ENCODE results near the gene BACE1-AS. TPM values are rescaled to one million over a fixed set of nuclear protein-coding genes. Genes with fewer than 3 reads are reported as not detected.

BACE1-AS gene
- total RNA-seq, 1 experiment from 2014 or later, result 4.7 TPM

- Histone ChIP-seq H3K27me3 (no peaks in the 10 kb centered on the region), H3K4me1 (no peaks in the 10 kb centered on the region), H3K27ac (no peak overlapping the region)
Observed at GRCh38 chr11:117279711-117280376, 11.3 kb upstream of the BACE1-AS start.

GRCh38 chr11:117281159-117281558 is 10.0 kb upstream of the BACE1-AS start:
- no peak overlapping the region for H3K4me3 ChIP-seq
- H3K4me1 ChIP-seq, result no peaks in the 10 kb centered on the region
- H3K27ac ChIP-seq, result no peak overlapping the region
- H3K27me3 ChIP-seq, result no peaks in the 10 kb centered on the region
- H3K9me3 ChIP-seq (replicated peaks), result no peaks in the 10 kb centered on the region
- no peak for DNase-seq
- H3K36me3 ChIP-seq, result peaks cover under 1% of the 10 kb centered on the region; the same call in 1 of the 2 replicates

More at GRCh38 chr11:117279711-117280376, 11.3 kb upstream of the BACE1-AS start:
- Histone ChIP-seq H3K9me3 (replicated peaks) (no peaks in the 10 kb centered on the region), H3K36me3 (no peaks in the 10 kb centered on the region; the same call in 1 of the 2 replicates), H3K4me3 (no peak overlapping the region)
- no peak for DNase-seq

DNA sequence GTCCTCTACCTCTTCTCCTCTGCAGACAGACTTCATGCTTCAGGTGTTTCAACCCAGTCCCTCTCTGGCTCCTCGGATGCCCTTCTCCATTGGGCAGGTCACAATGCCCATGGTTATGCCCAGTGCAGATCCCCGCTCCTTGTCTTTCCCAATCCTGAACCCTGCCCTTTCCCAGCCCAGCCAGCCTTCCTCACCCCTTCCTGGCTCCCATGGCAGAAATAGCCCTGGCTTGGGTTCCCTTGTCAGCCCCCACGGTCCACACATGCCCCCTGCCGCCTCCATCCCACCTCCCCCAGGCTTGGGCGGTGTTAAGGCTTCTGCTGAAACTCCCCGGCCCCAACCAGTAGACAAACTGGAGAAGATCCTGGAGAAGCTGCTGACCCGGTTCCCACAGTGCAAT is 9.3 kb upstream of the BACE1-AS start:
- Histone ChIP-seq H3K4me3 (no peak overlapping the region), H3K9me3 (replicated peaks) (no peaks in the 10 kb centered on the region), H3K27ac (no peak overlapping the region), H3K36me3 (peaks cover 3% of the 10 kb centered on the region; the same call in 1 of the 2 replicates), H3K4me1 (no peaks in the 10 kb centered on the region), H3K27me3 (no peaks in the 10 kb centered on the region)
- no peak for DNase-seq

DNA sequence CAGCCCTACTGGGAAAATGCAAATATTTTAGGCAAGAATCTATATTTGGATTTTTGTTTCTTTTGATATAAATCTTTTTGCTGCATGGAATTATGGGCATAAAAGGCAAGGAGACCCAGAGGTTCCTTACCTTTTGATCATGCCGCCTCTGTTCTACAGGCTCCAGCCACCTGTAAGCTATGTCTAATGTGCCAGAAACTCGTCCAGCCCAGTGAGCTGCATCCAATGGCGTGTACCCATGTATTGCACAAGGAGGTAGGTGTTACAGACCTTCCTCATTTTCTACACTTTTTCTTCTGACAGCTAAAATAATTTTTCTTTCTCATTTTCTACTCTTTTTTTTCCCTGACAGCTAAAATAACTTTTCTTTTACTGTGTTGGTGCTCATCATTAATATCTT is 8.2 kb upstream of the BACE1-AS start:
- H3K36me3 ChIP-seq, result peaks cover 3% of the 10 kb centered on the region; the same call in 1 of the 2 replicates

DNA sequence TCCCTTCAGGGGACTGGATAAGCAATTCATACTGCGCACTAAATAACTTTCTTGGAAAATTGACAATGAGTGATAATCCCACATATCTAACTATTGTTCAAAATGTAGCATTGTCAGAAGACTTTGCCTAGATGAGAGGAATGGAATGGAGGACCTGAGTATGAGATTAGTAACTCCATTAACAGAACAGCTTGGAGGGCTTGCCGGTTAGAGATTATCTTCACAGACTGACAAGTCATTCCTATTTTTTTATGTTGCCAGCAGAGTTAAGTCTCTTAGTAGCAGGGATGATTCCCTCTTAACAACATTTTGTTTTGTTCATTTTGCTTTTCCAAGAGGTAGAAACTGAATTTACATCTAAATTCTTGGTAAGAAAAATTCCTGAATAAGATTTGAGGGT is 7.1 kb upstream of the BACE1-AS start:
- Histone ChIP-seq H3K27ac (no peak overlapping the region), H3K4me3 (no peak overlapping the region), H3K36me3 (peaks cover 3% of the 10 kb centered on the region; the same call in 1 of the 2 replicates), H3K27me3 (no peaks in the 10 kb centered on the region), H3K4me1 (no peaks in the 10 kb centered on the region), H3K9me3 (replicated peaks) (no peaks in the 10 kb centered on the region)
- DNase-seq, result no peak

More for the DNA sequence above, 8.2 kb upstream of the BACE1-AS start:
- no peaks in the 10 kb centered on the region for H3K27me3 ChIP-seq
- no peak overlapping the region for H3K27ac ChIP-seq
- H3K9me3 ChIP-seq (replicated peaks), result no peaks in the 10 kb centered on the region
- no peak overlapping the region for H3K4me3 ChIP-seq
- no peaks in the 10 kb centered on the region for H3K4me1 ChIP-seq
- no peak for DNase-seq

GRCh38 chr11:117286588-117286987 is 4.6 kb upstream of the BACE1-AS start:
- Histone ChIP-seq H3K27me3 (no peaks in the 10 kb centered on the region), H3K9me3 (replicated peaks) (no peaks in the 10 kb centered on the region), H3K4me1 (no peaks in the 10 kb centered on the region), H3K4me3 (no peak overlapping the region), H3K27ac (no peak overlapping the region), H3K36me3 (peaks cover 3% of the 10 kb centered on the region; the same call in 1 of the 2 replicates)
- DNase-seq, result no peak

DNA sequence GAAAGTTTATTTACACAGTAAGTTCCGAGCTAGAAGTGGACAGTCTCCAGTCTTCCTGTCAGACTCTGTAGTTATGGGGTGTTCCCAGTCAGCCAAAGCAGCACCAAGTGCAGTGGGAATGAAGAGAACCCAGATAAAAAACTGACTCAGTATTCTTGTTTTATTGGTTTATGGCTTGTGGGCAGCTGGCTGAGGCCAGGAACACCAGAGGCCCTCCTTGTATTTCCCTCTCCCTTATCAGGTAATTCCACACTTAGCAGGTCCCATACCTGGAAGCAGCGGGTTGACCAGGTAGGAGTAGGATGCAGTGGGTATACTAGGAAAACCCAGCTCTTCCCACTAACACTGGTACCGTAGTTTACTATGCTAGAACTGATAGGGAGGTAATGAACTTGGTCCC is 3.5 kb upstream of the BACE1-AS start:
- Histone ChIP-seq H3K4me3 (no peak overlapping the region), H3K36me3 (peaks cover 3% of the 10 kb centered on the region; the same call in 1 of the 2 replicates), H3K4me1 (no peaks in the 10 kb centered on the region), H3K9me3 (replicated peaks) (no peaks in the 10 kb centered on the region), H3K27ac (no peak overlapping the region), H3K27me3 (no peaks in the 10 kb centered on the region)
- DNase-seq, result no peak

DNA sequence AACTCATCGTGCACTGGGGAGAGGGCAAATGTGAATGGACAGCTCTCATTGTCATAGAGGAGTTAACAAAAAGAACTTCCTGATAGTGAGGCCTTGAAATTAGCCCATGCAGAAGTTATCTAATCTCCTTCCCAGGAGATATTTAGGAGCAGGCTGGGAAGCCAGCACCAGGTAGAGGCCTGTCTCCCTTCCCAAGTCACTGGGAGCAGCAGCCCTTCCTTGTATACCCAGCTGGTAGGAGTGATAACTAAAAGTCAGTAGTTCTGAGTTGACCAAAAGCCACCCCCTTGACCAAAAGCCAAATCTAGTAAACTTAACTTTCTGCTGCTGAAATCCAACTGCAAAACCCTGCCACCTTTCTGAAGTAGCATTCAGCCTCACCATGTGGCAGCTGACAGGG is 1.4 kb upstream of the BACE1-AS start:
- H3K4me1 ChIP-seq, result no peaks in the 10 kb centered on the region
- no peak for DNase-seq
- H3K27ac ChIP-seq, result no peak overlapping the region
- no peaks in the 10 kb centered on the region for H3K9me3 ChIP-seq (replicated peaks)
- no peak overlapping the region for H3K4me3 ChIP-seq
- H3K27me3 ChIP-seq, result no peaks in the 10 kb centered on the region
- H3K36me3 ChIP-seq, result peaks cover 3% of the 10 kb centered on the region; the same call in 1 of the 2 replicates

GRCh38 chr11:117292616-117293015 is 1.5 kb downstream of the BACE1-AS start:
- Histone ChIP-seq H3K27ac (no peak overlapping the region), H3K9me3 (replicated peaks) (no peaks in the 10 kb centered on the region), H3K4me3 (no peak overlapping the region), H3K36me3 (no peaks in the 10 kb centered on the region), H3K27me3 (no peaks in the 10 kb centered on the region), H3K4me1 (no peaks in the 10 kb centered on the region)
- DNase-seq, result no peak

DNA sequence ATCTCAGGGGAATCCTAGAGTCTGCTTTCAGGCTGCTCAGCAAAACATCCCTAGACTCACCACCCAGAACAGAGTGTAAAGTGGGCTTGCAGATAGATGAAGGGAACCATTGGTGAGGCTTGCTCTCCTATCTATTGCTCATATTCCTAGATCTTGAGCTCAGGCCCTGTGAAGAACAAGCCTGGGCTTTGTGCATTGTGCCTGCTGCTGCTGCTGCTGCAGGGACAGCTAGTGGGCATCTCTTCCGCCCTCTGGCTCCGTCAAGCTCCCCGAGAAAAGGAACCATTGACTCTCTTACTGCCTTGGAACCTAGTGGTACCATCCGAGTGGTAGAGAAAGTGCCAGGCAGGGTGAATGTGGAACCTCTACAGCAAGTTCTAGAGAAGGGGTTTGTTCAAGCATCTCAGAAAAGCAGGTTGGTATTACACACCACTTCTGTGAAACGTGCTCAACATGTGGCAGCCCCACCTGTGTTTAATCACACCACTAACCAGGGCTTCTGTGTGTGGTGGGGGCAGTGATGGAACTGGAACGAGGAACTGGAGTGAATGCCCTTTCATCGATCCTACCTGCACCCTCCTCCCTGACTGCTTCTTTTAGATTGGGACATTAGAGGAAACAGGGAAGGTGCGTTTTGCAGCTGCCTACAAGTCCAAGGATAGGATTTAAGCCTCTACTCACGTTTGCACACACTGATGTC is 4.4 kb downstream of the BACE1-AS start:
- DNase-seq, result no peak
- H3K9me3 ChIP-seq (replicated peaks), result no peaks in the 10 kb centered on the region
- H3K27ac ChIP-seq, result no peak overlapping the region
- H3K4me1 ChIP-seq, result no peaks in the 10 kb centered on the region
- no peaks in the 10 kb centered on the region for H3K27me3 ChIP-seq
- no peak overlapping the region for H3K4me3 ChIP-seq
- H3K36me3 ChIP-seq, result no peaks in the 10 kb centered on the region

GRCh38 chr11:117296881-117297280 is 5.7 kb downstream of the BACE1-AS start:
- DNase-seq, result no peak
- H3K27me3 ChIP-seq, result no peaks in the 10 kb centered on the region
- H3K4me1 ChIP-seq, result no peaks in the 10 kb centered on the region
- no peak overlapping the region for H3K4me3 ChIP-seq
- H3K27ac ChIP-seq, result no peak overlapping the region
- H3K9me3 ChIP-seq (replicated peaks), result no peaks in the 10 kb centered on the region
- no peaks in the 10 kb centered on the region for H3K36me3 ChIP-seq

GRCh38 chr11:117298195-117298594 is 7.0 kb downstream of the BACE1-AS start:
- Histone ChIP-seq H3K4me3 (no peak overlapping the region), H3K9me3 (replicated peaks) (no peaks in the 10 kb centered on the region), H3K27ac (no peak overlapping the region), H3K27me3 (no peaks in the 10 kb centered on the region), H3K4me1 (no peaks in the 10 kb centered on the region), H3K36me3 (no peaks in the 10 kb centered on the region)
- no peak for DNase-seq

- no peaks in the 10 kb centered on the region for H3K27me3 ChIP-seq
- DNase-seq, result peak; percentile 8 to 11
- no peaks in the 10 kb centered on the region for H3K36me3 ChIP-seq
- H3K9me3 ChIP-seq (replicated peaks), result no peaks in the 10 kb centered on the region
- 0 out of 2 replicates have a peak overlapping the region, but pooled peaks have one; percentile 7 for H3K27ac ChIP-seq
- no peaks in the 10 kb centered on the region for H3K4me1 ChIP-seq
- H3K4me3 ChIP-seq, result peak overlapping the region; percentile 50
Observed at GRCh38 chr11:117299351-117300282, 8.5 kb downstream of the BACE1-AS start.

DNA sequence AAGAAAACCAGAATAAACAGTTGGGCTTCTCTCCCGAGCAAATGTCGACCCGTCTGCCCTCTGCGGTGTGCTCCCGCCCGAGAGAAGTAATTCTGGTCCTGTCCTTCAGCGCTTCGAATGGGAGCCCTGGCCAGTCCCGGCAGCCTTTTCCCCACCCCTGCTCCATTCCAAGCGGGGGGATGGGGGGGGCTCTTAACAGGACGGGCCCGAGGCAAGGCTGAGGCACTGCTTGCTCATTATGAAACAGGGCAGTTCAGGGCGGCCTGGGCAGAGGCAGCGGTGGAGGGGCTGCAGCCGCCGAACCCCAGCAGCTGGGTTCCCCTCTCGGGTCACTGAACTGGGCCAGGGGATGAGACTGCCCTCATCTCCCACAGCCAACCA is 9.1 kb downstream of the BACE1-AS start:
- no peaks in the 10 kb centered on the region for H3K4me1 ChIP-seq
- no peaks in the 10 kb centered on the region for H3K27me3 ChIP-seq
- peak; percentile 45 to 56 for DNase-seq
- H3K4me3 ChIP-seq, result peak overlapping the region; percentile 50
- H3K9me3 ChIP-seq (replicated peaks), result no peaks in the 10 kb centered on the region
- 0 out of 2 replicates have a peak overlapping the region, but pooled peaks have one; percentile 7 for H3K27ac ChIP-seq
- H3K36me3 ChIP-seq, result no peaks in the 10 kb centered on the region

Data from SJCRH30 (cell line).